Naive B cell (primary cell): ENCODE data around the gene NKAPD1. TPM values are rescaled to one million over a fixed set of nuclear protein-coding genes. Genes with fewer than 3 reads are reported as not detected.

Source experiments
- ATAC-seq, 2 donors: fragments of 150-1000 bp; cut with Tn5 transposase; 2 replicates each; pipeline ENCODE4 v1.10.0; 2021; ENCODE audit warnings: low read depth in 2 of 2, mild to moderate bottlenecking in 2 of 2, moderate library complexity in 2 of 2
- DNase-seq: peaks from one replicate; pipeline ENCODE4 v3.0.0; 2022
- H3K27ac Mint-ChIP-seq, 6 donors: one replicate each; pipeline ENCODE4 v1.8.0; 2020 to 2022; ENCODE audit warnings: mild to moderate bottlenecking in 6 of 6, mixed read lengths in 6 of 6, moderate library complexity in 5 of 6, inconsistent platforms in 2 of 6
- H3K27me3 Mint-ChIP-seq, 3 donors: one replicate each; pipeline ENCODE4 v1.8.0; 2021 to 2022; ENCODE audit warnings: mixed read lengths in 3 of 3, mild to moderate bottlenecking in 1 of 3
- H3K36me3 Mint-ChIP-seq, 2 donors: one replicate each; pipeline ENCODE4 v1.8.0; 2020 to 2022; ENCODE audit warnings: mixed read lengths in 2 of 2, inconsistent platforms in 1 of 2, mild to moderate bottlenecking in 1 of 2
- H3K4me1 Mint-ChIP-seq, 3 donors: one replicate each; pipeline ENCODE4 v1.8.0; 2020 to 2022; ENCODE audit warnings: mixed read lengths in 3 of 3, inconsistent platforms in 1 of 3, mild to moderate bottlenecking in 1 of 3, moderate library complexity in 1 of 3
- H3K4me3 Mint-ChIP-seq, 8 donors: one replicate each; pipeline ENCODE4 v1.8.0; 2020 to 2022; ENCODE audit warnings: mild to moderate bottlenecking in 8 of 8, mixed read lengths in 8 of 8, moderate library complexity in 8 of 8, inconsistent platforms in 2 of 8
- H3K9me3 Mint-ChIP-seq, 7 donors: one replicate each; pipeline ENCODE4 v1.8.0; 2020 to 2022; ENCODE audit warnings: mixed read lengths in 7 of 7, mild to moderate bottlenecking in 5 of 7, inconsistent platforms in 2 of 7, moderate library complexity in 1 of 7
- polyA plus RNA-seq, 6 donors: library from polyadenylated mRNA; unstranded; fragments of 300-500 nt; fragmentation: Illumina TruSeq; gene quantifications; one replicate each; pipeline ENCODE4 v1.2.3, GENCODE V29; 2021; ENCODE audit warnings: low read depth in 6 of 6

The NKAPD1 gene
- polyA plus RNA-seq, 6 donors from 2014 or later = 3.7 to 18.6 (median 10.7) TPM

DNA sequence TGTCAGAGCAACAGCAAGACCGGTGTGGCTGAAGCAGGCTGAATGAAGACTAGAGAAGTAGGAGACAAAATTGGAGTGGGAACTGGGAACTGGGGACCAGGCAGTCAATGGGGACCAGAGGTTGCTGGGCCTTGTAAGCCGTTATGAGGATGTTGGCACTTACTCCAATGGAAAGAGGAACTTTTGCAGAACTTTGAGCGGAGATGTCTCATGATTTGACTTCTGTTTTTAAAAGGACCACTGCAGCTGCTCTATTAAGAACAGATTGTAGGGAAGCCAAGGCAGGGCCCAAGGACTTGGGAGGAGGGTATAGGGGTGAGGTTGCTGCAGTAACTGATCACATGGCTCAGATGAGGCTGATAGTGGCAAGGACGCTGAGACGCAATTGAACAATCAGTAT lies 55.6 kb downstream of the NKAPD1 start:
- Mint-ChIP-seq H3K36me3 (peaks cover 6 to 8% of the 10 kb centered on the region in 2 donors), H3K27ac (no peak overlapping the region), H3K4me1 (peaks cover 0 to 6% (median 0%) of the 10 kb centered on the region in 3 donors), H3K4me3 (no peak overlapping the region), H3K9me3 (no peaks in the 10 kb centered on the region), H3K27me3 (no peaks in the 10 kb centered on the region)
- ATAC-seq (no peak), DNase-seq (no peak)

- Mint-ChIP-seq H3K9me3 (no peaks in the 10 kb centered on the region), H3K27me3 (no peaks in the 10 kb centered on the region), H3K36me3 (peaks cover 0 to 6% of the 10 kb centered on the region in 2 donors), H3K4me1 (peaks cover 0 to 6% (median 0%) of the 10 kb centered on the region in 3 donors), H3K4me3 (no peak overlapping the region), H3K27ac (no peak overlapping the region)
- DNase-seq = no peak
- ATAC-seq = no peak
These were observed 58.6 kb downstream of the NKAPD1 start for GRCh38 chr11:112132737-112133136.

- Mint-ChIP-seq H3K36me3 (peaks cover 0 to 6% of the 10 kb centered on the region in 2 donors), H3K9me3 (no peaks in the 10 kb centered on the region), H3K4me1 (peaks cover 0 to 5% (median 0%) of the 10 kb centered on the region in 3 donors), H3K27me3 (no peaks in the 10 kb centered on the region), H3K4me3 (no peak overlapping the region), H3K27ac (no peak overlapping the region)
- ATAC-seq = no peak
- no peak for DNase-seq
These were observed 60.4 kb downstream of the NKAPD1 start for GRCh38 chr11:112134473-112134872.

Other genes starting within 250 kb of the NKAPD1 start
- gene ALG9, start 202.7 kb upstream of the NKAPD1 start, polyA plus RNA-seq = 10 to 100 TPM; 12.7 to 36.5 (median 14.9) TPM
- gene FDXACB1, start 195.1 kb upstream of the NKAPD1 start, polyA plus RNA-seq = 10 to 100 TPM in 1 of 6 donors, 1 to 10 TPM in 5; 3.0 to 10.6 (median 6.0) TPM
- gene CFAP68, start 194.8 kb upstream of the NKAPD1 start, polyA plus RNA-seq = 10 to 100 TPM; 14.3 to 28.3 (median 18.5) TPM
- not detected for gene CRYAB, start 162.5 kb upstream of the NKAPD1 start, polyA plus RNA-seq
- gene HSPB2, start 161.6 kb upstream of the NKAPD1 start, polyA plus RNA-seq = not detected
- not detected for gene C11orf52, start 155.4 kb upstream of the NKAPD1 start, polyA plus RNA-seq
- under 1 TPM in 3 of 6 donors, not detected in 3; 0.11 to 0.43 (median 0.13) TPM for gene DIXDC1, start 137.0 kb upstream of the NKAPD1 start, polyA plus RNA-seq
- gene DLAT, start 48.9 kb upstream of the NKAPD1 start, polyA plus RNA-seq = 10 to 100 TPM; 24.6 to 38.8 (median 28.0) TPM
- gene PIH1D2, start 282 bp upstream of the NKAPD1 start, polyA plus RNA-seq = not detected
- gene TIMM8B, start 12.5 kb downstream of the NKAPD1 start, polyA plus RNA-seq = 10 to 100 TPM; 47.0 to 77.1 (median 53.3) TPM
- gene SDHD, start 12.6 kb downstream of the NKAPD1 start, polyA plus RNA-seq = 100 to 1,000 TPM; 140 to 196 (median 168) TPM
- gene IL18, start 89.8 kb downstream of the NKAPD1 start, polyA plus RNA-seq = 1 to 10 TPM in 2 of 6 donors, under 1 TPM in 2, not detected in 2; 0.48 to 1.7 (median 1.1) TPM
- gene TEX12, start 93.1 kb downstream of the NKAPD1 start, polyA plus RNA-seq = under 1 TPM in 1 of 6 donors, not detected in 5; 0.65 TPM
- 1 to 10 TPM in 1 of 6 donors, under 1 TPM in 1, not detected in 4; 0.57 to 1.2 TPM for gene BCO2, start 101.2 kb downstream of the NKAPD1 start, polyA plus RNA-seq
- 10 to 100 TPM; 15.6 to 26.5 (median 22.7) TPM for gene PTS, start 152.1 kb downstream of the NKAPD1 start, polyA plus RNA-seq
- under 1 TPM in 1 of 6 donors, not detected in 5; 0.98 TPM for gene PLET1, start 186.6 kb downstream of the NKAPD1 start, polyA plus RNA-seq